GM21447 (cell line): ENCODE data around the gene GJA10.
"Not testable (repeated sequence)": the region's sequence is repeated elsewhere in the genome, so short reads cannot be mapped to it uniquely, and the experiment has no call there.

Experiments used
- ATAC-seq: cut with Tn5 transposase; IDR thresholded peaks from one replicate; pipeline ENCODE4 v1.9.1; 2021; ENCODE audit not compliant: unreplicated experiment

GJA10 gene

GRCh38 chr6:89894169-89894568, at the start of gene GJA10:
TSS of gene GJA10 (plus strand) at chr6:89894469. CDS start at chr6:89894469, 0 bp downstream.
- ATAC-seq = no peak

- ATAC-seq = not testable (repeated sequence)
These were observed 46.8 kb upstream of the GJA10 start for GRCh38 chr6:89847513-89847912.

- no peak for ATAC-seq
These were observed 41.2 kb upstream of the GJA10 start for GRCh38 chr6:89853068-89853467.

- no peak for ATAC-seq
These were observed 36.2 kb upstream of the GJA10 start for GRCh38 chr6:89858041-89858440.

- ATAC-seq = peak; percentile 67
These were observed 34.5 kb upstream of the GJA10 start for GRCh38 chr6:89859744-89860143.

GRCh38 chr6:89862273-89862672, 32.0 kb upstream of the GJA10 start:
- ATAC-seq = peak; percentile 65

GRCh38 chr6:89862698-89863097, 31.6 kb upstream of the GJA10 start:
- ATAC-seq = peak; percentile 10

GRCh38 chr6:89866024-89866678, 28.1 kb upstream of the GJA10 start:
- ATAC-seq = no peak

GRCh38 chr6:89873721-89874120, 20.5 kb upstream of the GJA10 start:
- ATAC-seq = no peak

GRCh38 chr6:89874438-89874837, 19.8 kb upstream of the GJA10 start:
- ATAC-seq = no peak

GRCh38 chr6:89886378-89887120, 7.7 kb upstream of the GJA10 start:
- ATAC-seq = no peak

GRCh38 chr6:89887452-89888137, 6.7 kb upstream of the GJA10 start:
- ATAC-seq = no peak

GRCh38 chr6:89888138-89888514, 6.1 kb upstream of the GJA10 start:
- ATAC-seq = no peak

- no peak for ATAC-seq
These were observed 5.4 kb upstream of the GJA10 start for GRCh38 chr6:89888871-89889270.

- not testable (repeated sequence) for ATAC-seq
These were observed 3.3 kb upstream of the GJA10 start for GRCh38 chr6:89890845-89891528.

GRCh38 chr6:89892577-89892976, 1.7 kb upstream of the GJA10 start:
- not testable (repeated sequence) for ATAC-seq

- no peak for ATAC-seq
These were observed 1.1 kb downstream of the GJA10 start for GRCh38 chr6:89895276-89895874.

- ATAC-seq = not testable (repeated sequence)
These were observed 16.0 kb downstream of the GJA10 start for GRCh38 chr6:89910001-89910901.

- ATAC-seq = no peak
These were observed 16.6 kb downstream of the GJA10 start for GRCh38 chr6:89910902-89911240.
